IgD-negative memory B cell (primary cell): ENCODE measurements around the gene GSC. TPM values are rescaled to one million over a fixed set of nuclear protein-coding genes. Genes with fewer than 3 reads are reported as not detected.

Experiments used
- H3K27ac Mint-ChIP-seq, 3 donors: one replicate each; pipeline ENCODE4 v1.8.0; 2020 to 2022; ENCODE audit warnings: mild to moderate bottlenecking in 3 of 3, mixed read lengths in 3 of 3, moderate library complexity in 1 of 3
- H3K27me3 Mint-ChIP-seq: one replicate; pipeline ENCODE4 v1.8.0; 2021; ENCODE audit warnings: mixed read lengths
- H3K36me3 Mint-ChIP-seq: one replicate; pipeline ENCODE4 v1.8.0; 2020; ENCODE audit warnings: mild to moderate bottlenecking, mixed read lengths
- H3K4me1 Mint-ChIP-seq, 3 donors: one replicate each; pipeline ENCODE4 v1.8.0; 2020 to 2022; ENCODE audit warnings: mixed read lengths in 3 of 3, mild to moderate bottlenecking in 1 of 3
- H3K4me3 Mint-ChIP-seq, 4 donors: one replicate each; pipeline ENCODE4 v1.8.0; 2020 to 2022; ENCODE audit warnings: mild to moderate bottlenecking in 4 of 4, mixed read lengths in 4 of 4, moderate library complexity in 3 of 4
- H3K9me3 Mint-ChIP-seq, 3 donors: one replicate each; pipeline ENCODE4 v1.8.0; 2020 to 2021; ENCODE audit warnings: mixed read lengths in 3 of 3, mild to moderate bottlenecking in 1 of 3
- polyA plus RNA-seq: library from polyadenylated mRNA; unstranded; fragments of 300-500 nt; fragmentation: Illumina TruSeq; gene quantifications from one replicate; pipeline ENCODE4 v1.2.3, GENCODE V29; 2021

GSC gene
- polyA plus RNA-seq, 1 donor from 2014 or later = not detected

DNA sequence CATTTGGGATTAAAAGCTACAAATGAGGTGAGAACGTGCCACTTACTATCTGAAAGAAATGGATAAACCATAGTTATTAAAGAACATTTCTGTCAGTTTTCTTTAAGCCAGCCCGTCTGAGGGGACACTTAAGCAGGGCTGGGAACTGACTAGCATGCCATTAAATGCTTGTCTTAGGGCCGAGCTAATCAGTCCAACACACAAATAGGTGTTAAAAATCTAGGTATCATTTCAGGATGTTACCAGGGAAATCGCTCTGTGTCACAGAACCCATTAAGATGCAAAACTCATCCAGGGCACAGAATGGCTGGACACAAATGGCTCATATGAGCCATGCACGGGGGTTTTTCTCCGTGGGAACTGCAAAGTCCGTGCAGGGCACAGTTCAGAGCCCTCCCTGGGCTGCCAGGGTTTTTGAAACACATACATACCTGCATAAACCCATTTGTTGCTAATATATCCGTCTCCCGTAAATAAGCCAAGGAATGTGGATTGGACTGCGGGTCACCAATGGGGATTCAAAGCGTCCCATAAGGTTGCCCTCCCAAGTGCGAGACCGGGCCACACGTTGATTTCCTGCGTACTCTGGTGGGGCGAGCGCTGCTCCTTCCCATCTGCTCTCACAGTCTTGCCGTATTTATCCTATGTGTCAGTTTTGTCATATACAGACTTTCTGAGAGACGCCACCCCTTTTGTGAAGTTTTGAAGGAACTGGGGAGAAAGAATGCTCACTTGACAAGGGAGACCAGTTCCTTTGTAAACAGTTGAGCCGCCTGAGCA lies 5.4 kb upstream of the GSC start:
- Mint-ChIP-seq H3K27me3 (peaks cover 71% of the 10 kb centered on the region), H3K9me3 (no peaks in the 10 kb centered on the region), H3K4me3 (no peak overlapping the region), H3K36me3 (no peaks in the 10 kb centered on the region), H3K27ac (peak overlapping the region in 1 of 3 donors; percentile 1), H3K4me1 (peaks cover 0 to 3% (median 0%) of the 10 kb centered on the region in 3 donors)

GRCh38 chr14:94774344-94775090 lies 4.6 kb upstream of the GSC start:
- Mint-ChIP-seq H3K9me3 (no peaks in the 10 kb centered on the region), H3K27me3 (peaks cover 71% of the 10 kb centered on the region), H3K4me1 (peaks cover 0 to 3% (median 0%) of the 10 kb centered on the region in 3 donors), H3K27ac (peak overlapping the region in 2 of 3 donors; percentile 1 to 5), H3K36me3 (no peaks in the 10 kb centered on the region), H3K4me3 (no peak overlapping the region)

DNA sequence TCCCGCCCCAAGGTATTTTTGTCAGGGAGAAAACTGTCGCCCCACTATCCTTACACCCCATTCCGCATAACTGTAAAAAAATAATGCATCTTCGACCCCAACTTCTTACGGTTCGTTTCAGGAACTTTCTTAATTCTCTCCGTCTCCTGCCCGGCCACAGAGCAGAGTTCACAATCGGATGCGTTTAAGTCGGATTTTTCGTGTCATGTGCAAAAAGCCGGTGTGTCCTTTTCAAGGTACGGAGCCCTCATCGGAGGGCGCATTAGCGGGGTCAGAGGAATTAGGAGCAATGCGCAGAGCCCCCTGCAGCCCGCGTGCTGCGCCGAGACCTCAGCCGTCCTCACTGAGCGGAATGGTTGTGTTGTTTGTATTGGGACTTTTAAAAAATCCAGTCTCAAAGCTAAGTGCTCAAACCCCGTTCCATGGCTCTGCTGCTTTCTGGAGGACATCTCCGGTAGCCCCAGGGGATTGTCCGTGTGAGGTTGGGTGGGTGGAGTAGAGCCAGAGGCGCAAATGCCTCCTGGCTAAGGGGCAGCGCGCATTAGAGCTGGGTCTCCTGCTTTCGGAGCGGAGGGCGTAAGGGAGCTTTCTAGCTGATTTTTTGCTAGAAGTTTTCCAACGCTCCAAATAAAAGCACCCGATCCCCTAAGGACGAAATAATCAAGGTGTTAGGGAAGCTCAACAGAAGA lies 3.9 kb upstream of the GSC start:
- H3K27ac Mint-ChIP-seq = no peak overlapping the region
- peaks cover 69% of the 10 kb centered on the region for H3K27me3 Mint-ChIP-seq
- H3K4me3 Mint-ChIP-seq = no peak overlapping the region
- no peaks in the 10 kb centered on the region for H3K9me3 Mint-ChIP-seq
- H3K36me3 Mint-ChIP-seq = no peaks in the 10 kb centered on the region
- H3K4me1 Mint-ChIP-seq = peaks cover 0 to 4% (median 3%) of the 10 kb centered on the region in 3 donors

GRCh38 chr14:94773061-94773648 lies 3.2 kb upstream of the GSC start:
- Mint-ChIP-seq H3K36me3 (no peaks in the 10 kb centered on the region), H3K27ac (no peak overlapping the region), H3K9me3 (no peaks in the 10 kb centered on the region), H3K4me1 (peaks cover 0 to 7% (median 3%) of the 10 kb centered on the region in 3 donors), H3K27me3 (peaks cover 66% of the 10 kb centered on the region), H3K4me3 (no peak overlapping the region)

DNA sequence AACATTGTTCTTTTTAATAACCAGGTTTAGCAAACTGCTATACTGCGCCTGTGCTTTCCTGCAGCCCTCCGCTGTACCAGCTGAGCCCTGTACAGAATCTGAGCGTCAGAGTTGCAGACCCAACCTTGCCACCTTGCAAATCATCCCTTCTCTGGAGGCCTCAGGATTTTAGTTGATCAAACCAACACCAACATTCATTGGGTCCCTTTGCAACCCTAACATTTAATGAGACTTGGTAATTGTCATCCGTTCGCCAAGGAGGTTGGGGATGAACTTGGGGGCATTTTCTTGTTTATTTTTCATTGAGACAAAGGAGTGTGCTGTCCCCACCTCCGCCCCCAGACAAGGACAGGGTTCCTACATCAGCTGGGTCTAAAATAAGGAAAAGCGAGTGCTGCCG lies 2.6 kb upstream of the GSC start:
- H3K4me1 Mint-ChIP-seq = peaks cover 0 to 8% (median 3%) of the 10 kb centered on the region in 3 donors
- no peak overlapping the region for H3K4me3 Mint-ChIP-seq
- H3K27me3 Mint-ChIP-seq = peaks cover 64% of the 10 kb centered on the region
- no peak overlapping the region for H3K27ac Mint-ChIP-seq
- H3K9me3 Mint-ChIP-seq = no peaks in the 10 kb centered on the region
- H3K36me3 Mint-ChIP-seq = no peaks in the 10 kb centered on the region

DNA sequence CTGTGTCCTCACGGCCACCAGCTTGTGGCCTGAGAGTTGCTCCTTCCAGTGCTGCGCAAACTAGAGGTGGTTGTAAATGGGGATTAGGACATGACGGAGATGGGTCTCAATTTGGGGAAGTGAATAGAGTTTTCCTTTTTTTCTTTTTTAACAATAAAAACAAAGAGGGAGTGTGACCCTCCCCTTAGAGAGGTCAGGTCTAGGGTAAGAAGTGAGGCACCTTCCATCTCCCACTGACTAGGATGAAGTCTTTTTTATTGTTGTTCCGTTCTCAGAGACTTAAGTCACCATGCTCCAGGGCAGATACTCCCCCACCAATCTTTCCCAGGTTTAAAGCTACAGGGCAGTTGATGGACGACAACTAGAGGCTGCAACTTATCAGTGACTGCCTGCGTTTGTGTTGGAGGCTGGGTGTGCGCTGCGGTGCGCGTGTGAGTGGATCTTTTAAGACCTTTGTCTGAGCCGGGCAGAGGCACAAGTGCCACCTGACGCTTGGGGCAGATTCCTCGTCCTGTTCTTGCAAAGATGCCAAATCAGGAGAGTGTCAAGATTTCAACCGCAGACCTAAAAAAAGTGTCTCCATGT lies 2.1 kb upstream of the GSC start:
- Mint-ChIP-seq H3K36me3 (no peaks in the 10 kb centered on the region), H3K9me3 (no peaks in the 10 kb centered on the region), H3K27ac (peak overlapping the region in 1 of 3 donors; percentile 32), H3K4me1 (peaks cover 0 to 8% (median 3%) of the 10 kb centered on the region in 3 donors), H3K27me3 (peaks cover 64% of the 10 kb centered on the region), H3K4me3 (no peak overlapping the region)

DNA sequence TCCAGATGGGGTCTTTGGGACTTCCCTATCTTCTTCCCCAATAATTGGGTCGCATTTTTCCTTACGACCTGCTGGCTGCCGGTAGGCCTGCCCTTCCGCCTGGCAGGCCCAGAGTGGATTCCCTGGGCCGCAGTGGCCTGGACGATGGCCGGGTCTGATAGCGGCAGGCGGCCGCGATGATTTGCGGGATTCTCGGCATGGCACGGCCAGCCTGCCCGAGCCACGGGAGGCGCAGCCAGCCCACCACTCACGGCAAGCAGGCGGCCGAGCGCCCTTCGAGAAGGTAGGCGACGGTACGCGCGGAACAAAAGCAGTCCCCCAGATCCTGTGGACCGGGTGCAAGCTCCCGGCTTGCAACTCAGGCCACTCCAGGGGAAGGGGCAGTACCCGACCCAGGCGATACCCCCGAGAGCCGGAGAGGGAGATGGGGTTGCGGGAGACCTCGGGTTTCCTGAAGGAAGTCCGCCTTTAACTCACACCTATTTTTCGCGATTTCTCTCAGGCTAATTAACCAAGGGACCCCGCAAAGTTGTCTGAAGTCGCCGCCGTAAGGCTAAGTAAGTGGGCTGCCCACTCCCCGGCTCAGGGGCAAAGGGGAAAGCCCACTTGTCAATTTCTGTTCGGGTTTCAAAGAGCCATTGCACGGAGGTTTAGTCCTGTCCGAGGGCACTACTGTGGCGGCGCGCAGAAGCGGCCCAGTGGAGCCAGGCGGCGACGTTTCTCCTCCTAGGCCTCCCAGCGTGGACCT lies 1.4 kb upstream of the GSC start:
- Mint-ChIP-seq H3K4me3 (peak overlapping the region in 1 of 4 donors; percentile 39), H3K36me3 (no peaks in the 10 kb centered on the region), H3K9me3 (no peaks in the 10 kb centered on the region), H3K27ac (no peak overlapping the region), H3K4me1 (peaks cover 0 to 8% (median 3%) of the 10 kb centered on the region in 3 donors), H3K27me3 (peaks cover 63% of the 10 kb centered on the region)

DNA sequence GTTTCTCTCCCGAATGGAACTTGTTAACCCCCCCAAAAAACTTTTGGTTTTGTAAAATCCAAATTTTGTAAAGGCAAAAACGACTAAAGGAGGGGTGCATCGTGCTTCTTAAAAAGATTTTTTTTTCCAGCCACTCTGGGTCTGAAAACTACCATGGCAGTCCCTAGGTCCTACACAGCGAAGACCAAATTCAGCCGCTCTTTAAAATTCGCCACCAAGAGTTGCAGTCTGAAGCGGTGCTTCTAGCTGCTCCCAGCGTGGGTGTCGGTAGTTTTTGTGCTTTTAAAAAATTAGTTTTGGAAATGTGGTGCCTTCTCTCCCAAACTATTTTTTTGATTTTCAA lies 873 bp upstream of the GSC start:
- peak overlapping the region in 2 of 4 donors; percentile 49 to 72 for H3K4me3 Mint-ChIP-seq
- no peak overlapping the region for H3K27ac Mint-ChIP-seq
- H3K27me3 Mint-ChIP-seq = peaks cover 68% of the 10 kb centered on the region
- no peaks in the 10 kb centered on the region for H3K9me3 Mint-ChIP-seq
- H3K4me1 Mint-ChIP-seq = peaks cover 0 to 8% (median 3%) of the 10 kb centered on the region in 3 donors
- H3K36me3 Mint-ChIP-seq = no peaks in the 10 kb centered on the region

GRCh38 chr14:94770251-94770749 lies 387 bp upstream of the GSC start:
- peak overlapping the region in 2 of 4 donors; percentile 49 to 72 for H3K4me3 Mint-ChIP-seq
- no peak overlapping the region for H3K27ac Mint-ChIP-seq
- peaks cover 0 to 8% (median 3%) of the 10 kb centered on the region in 3 donors for H3K4me1 Mint-ChIP-seq
- H3K36me3 Mint-ChIP-seq = no peaks in the 10 kb centered on the region
- no peaks in the 10 kb centered on the region for H3K9me3 Mint-ChIP-seq
- H3K27me3 Mint-ChIP-seq = peaks cover 68% of the 10 kb centered on the region

GRCh38 chr14:94768521-94769390 lies 1.2 kb downstream of the GSC start:
- Mint-ChIP-seq H3K9me3 (no peaks in the 10 kb centered on the region), H3K27me3 (peaks cover 66% of the 10 kb centered on the region), H3K4me1 (peaks cover 0 to 8% (median 3%) of the 10 kb centered on the region in 3 donors), H3K27ac (peak overlapping the region in 2 of 3 donors; percentile 31 to 91), H3K36me3 (no peaks in the 10 kb centered on the region), H3K4me3 (peak overlapping the region in 3 of 4 donors; percentile 67 to 88 (median 81))

DNA sequence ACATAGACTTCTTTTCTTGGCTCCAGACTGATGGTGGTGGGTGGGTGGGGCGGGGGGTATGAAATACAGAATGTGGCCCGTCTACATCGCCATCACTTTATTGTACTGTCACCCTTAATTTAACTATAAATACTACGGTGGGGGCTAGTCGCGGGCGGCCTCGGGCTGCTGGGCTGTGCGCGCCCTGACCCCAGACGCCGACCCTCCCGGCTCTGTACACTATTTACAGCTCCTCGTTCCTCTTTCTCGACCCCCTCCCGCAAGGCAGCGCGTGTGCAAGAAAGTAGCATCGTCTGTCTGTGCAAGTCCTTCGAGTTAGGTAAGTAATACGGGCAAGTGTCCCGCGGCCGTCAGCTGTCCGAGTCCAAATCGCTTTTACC lies 1.8 kb downstream of the GSC start:
- Mint-ChIP-seq H3K27me3 (peaks cover 64% of the 10 kb centered on the region), H3K27ac (peak overlapping the region in 1 of 3 donors; percentile 91), H3K36me3 (no peaks in the 10 kb centered on the region), H3K9me3 (no peaks in the 10 kb centered on the region), H3K4me1 (peaks cover 0 to 8% (median 3%) of the 10 kb centered on the region in 3 donors), H3K4me3 (no peak overlapping the region)

- H3K27ac Mint-ChIP-seq = no peak overlapping the region
- H3K4me1 Mint-ChIP-seq = peaks cover 0 to 8% (median 3%) of the 10 kb centered on the region in 3 donors
- no peaks in the 10 kb centered on the region for H3K36me3 Mint-ChIP-seq
- H3K27me3 Mint-ChIP-seq = peaks cover 60% of the 10 kb centered on the region
- H3K4me3 Mint-ChIP-seq = peak overlapping the region in 1 of 4 donors; percentile 65
- H3K9me3 Mint-ChIP-seq = no peaks in the 10 kb centered on the region
Observed at GRCh38 chr14:94767321-94767878, 2.5 kb downstream of the GSC start.

GRCh38 chr14:94764573-94764972 lies 5.3 kb downstream of the GSC start:
- no peak overlapping the region for H3K4me3 Mint-ChIP-seq
- no peaks in the 10 kb centered on the region for H3K36me3 Mint-ChIP-seq
- H3K9me3 Mint-ChIP-seq = no peaks in the 10 kb centered on the region
- peaks cover 0 to 8% (median 0%) of the 10 kb centered on the region in 3 donors for H3K4me1 Mint-ChIP-seq
- H3K27ac Mint-ChIP-seq = no peak overlapping the region
- peaks cover 46% of the 10 kb centered on the region for H3K27me3 Mint-ChIP-seq
